GM12878 (cell line): ENCODE results near the gene MYO16. TPM values are rescaled to one million over a fixed set of nuclear protein-coding genes. Genes with fewer than 3 reads are reported as not detected.

Experiments
- ATAC-seq: fragments of 200-7000 bp; cut with Tn5 transposase; 3 replicates; pipeline ENCODE4 v1.9.1; 2020; ENCODE audit warnings: mild to moderate bottlenecking, moderate library complexity
- BruUV-seq: library from RNA; stranded (reverse); fragments of 400-500 nt; replicated peaks from 2 replicates; lab custom pipeline; 2021; lab: Mats Ljungman, UMichigan
- CTCF ChIA-PET: fragments of 300-600 bp; sonication (Branson Sonifier 250); formaldehyde crosslinking; extraction: SDS; loops from one replicate; lab custom pipeline; 2021; ENCODE audit warnings: inconsistent platforms; lab: Yijun Ruan, JAX
- POLR2A ChIA-PET: fragments of 350-600 bp; formaldehyde crosslinking; extraction: SDS; loops from one replicate; lab custom pipeline; 2021; ENCODE audit warnings: inconsistent platforms; lab: Charles Lee
- RAD21 ChIA-PET: fragments of 300-600 bp; sonication (Branson Sonifier 250); formaldehyde crosslinking; loops from one replicate; lab custom pipeline; 2023; ENCODE audit warnings: antibody characterized with exemption; ENCODE audit not compliant: unreplicated experiment; lab: Charles Lee
- SMC1A ChIA-PET: fragments of 300-600 bp; sonication (Branson Sonifier 250); formaldehyde crosslinking; loops from one replicate; lab custom pipeline; 2023; ENCODE audit not compliant: unreplicated experiment, uncharacterized antibody; lab: Charles Lee
- DNase-seq: peaks from one replicate; pipeline ENCODE4 v3.0.0-alpha.2; 2011; ENCODE audit warnings: low read depth, low spot score
- FAIRE-seq: peaks from 3 replicates; lab custom pipeline; 2011; peaks lifted over from hg19 to GRCh38; lab: Jason Lieb, UNC
- H2AFZ ChIP-seq: 2 replicates; pipeline ENCODE4 v1.6.0; 2011; ENCODE audit warnings: low read depth, low read length, control low read depth; ENCODE audit not compliant: control insufficient read depth
- H3K27ac ChIP-seq: 2 replicates; pipeline ENCODE4 v1.5.1; 2011; ENCODE audit warnings: control low read depth; ENCODE audit not compliant: control insufficient read depth, insufficient read depth
- H3K27me3 ChIP-seq, 2 experiments: replicated peaks in 1 of 2; 2 replicates each; pipeline versions ENCODE4 v1.6.0 to v1.6.1; 2011; ENCODE audit warnings: low read length in 1 of 2; ENCODE audit not compliant: control insufficient read depth in 2 of 2, insufficient read depth in 2 of 2
- H3K36me3 ChIP-seq, 2 experiments: 2 replicates each; pipeline ENCODE4 v1.5.1; 2011; ENCODE audit warnings: low read length in 1 of 2; ENCODE audit not compliant: control insufficient read depth in 2 of 2, insufficient read depth in 2 of 2
- H3K4me1 ChIP-seq: 2 replicates; pipeline ENCODE4 v1.6.1; 2011; ENCODE audit warnings: mild to moderate bottlenecking, low read length, moderate library complexity, mixed read lengths; ENCODE audit not compliant: control insufficient read depth, insufficient read depth
- H3K4me2 ChIP-seq: 2 replicates; pipeline ENCODE4 v1.6.0; 2011; ENCODE audit warnings: control low read depth; ENCODE audit not compliant: control insufficient read depth, insufficient read depth
- H3K4me3 ChIP-seq: fragments of 200-600 bp; sonication (generic); 2 replicates; pipeline ENCODE4 v1.5.1; 2016
- H3K79me2 ChIP-seq: 2 replicates; pipeline ENCODE4 v1.6.0; 2011; ENCODE audit warnings: low read length; ENCODE audit not compliant: control insufficient read depth, insufficient read depth
- H3K9ac ChIP-seq: 2 replicates; pipeline ENCODE4 v1.8.0; 2011; ENCODE audit warnings: low read length, control low read depth, mixed read lengths; ENCODE audit not compliant: control insufficient read depth, insufficient read depth
- H3K9me3 ChIP-seq: replicated peaks from 3 replicates; pipeline ENCODE4 v1.5.1; 2011; ENCODE audit warnings: mild to moderate bottlenecking, low read length; ENCODE audit not compliant: control insufficient read depth, insufficient read depth
- H4K20me1 ChIP-seq: 2 replicates; pipeline ENCODE4 v1.6.0; 2011; ENCODE audit not compliant: control insufficient read depth, insufficient read depth
- ATF2 ChIP-seq: IDR thresholded peaks from 2 replicates; pipeline ENCODE4 v1.6.1; 2012; ENCODE audit warnings: low read length, inconsistent platforms
- IRF3 ChIP-seq: fragments of 450-650 bp; IDR thresholded peaks from 2 replicates; pipeline ENCODE4 v1.6.1; 2014; ENCODE audit warnings: mild to moderate bottlenecking
- MTA2 ChIP-seq: fragments of 450-650 bp; IDR thresholded peaks from 2 replicates; pipeline ENCODE4 v1.6.1; 2016; ENCODE audit warnings: low read depth, mild to moderate bottlenecking, moderate library complexity
- MYB ChIP-seq: fragments of 150-350 bp; IDR thresholded peaks from 2 replicates; pipeline ENCODE4 v1.6.1; 2014; ENCODE audit warnings: mild to moderate bottlenecking, low read depth, low read length, borderline replicate concordance
- NFXL1 ChIP-seq: fragments of 450-650 bp; IDR thresholded peaks from 2 replicates; pipeline ENCODE4 v1.6.1; 2017; ENCODE audit warnings: antibody characterized with exemption, mild to moderate bottlenecking, borderline replicate concordance
- REST ChIP-seq: IDR thresholded peaks from 2 replicates; pipeline ENCODE4 v1.6.1; 2012; ENCODE audit warnings: mild to moderate bottlenecking, low read depth, low read length
- SMC3 ChIP-seq: IDR thresholded peaks from 2 replicates; pipeline ENCODE4 v1.6.1; 2011; ENCODE audit warnings: low read length, improper control_type of control experiment, borderline replicate concordance
- SP1 ChIP-seq: IDR thresholded peaks from one replicate; pipeline ENCODE4 v1.6.1; 2011; ENCODE audit warnings: low read depth, low read length
- STAT3 ChIP-seq: IDR thresholded peaks from 2 replicates; pipeline ENCODE4 v1.6.1; 2011; ENCODE audit warnings: low read depth, low read length, improper control_type of control experiment
- TARDBP ChIP-seq: IDR thresholded peaks from 2 replicates; pipeline ENCODE4 v1.6.1; 2016; ENCODE audit warnings: borderline replicate concordance
- USF2 ChIP-seq: IDR thresholded peaks from 2 replicates; pipeline ENCODE4 v1.6.1; 2011; ENCODE audit warnings: low read depth, low read length, improper control_type of control experiment, borderline replicate concordance
- ZNF274 ChIP-seq: IDR thresholded peaks from one replicate; pipeline ENCODE4 v1.8.0; 2011; ENCODE audit not compliant: insufficient read length, insufficient read depth
- ZNF622 ChIP-seq: fragments of 450-650 bp; IDR thresholded peaks from 2 replicates; pipeline ENCODE4 v1.6.1; 2017; ENCODE audit warnings: mild to moderate bottlenecking, inconsistent platforms
- WGBS: methylation state at CpG from one replicate; pipeline ENCODE4 v1.1.6; 2016; ENCODE audit warnings: low lambda C conversion rate; ENCODE audit not compliant: insufficient replicate concordance, insufficient coverage; ENCODE audit errors: missing lambda C conversion rate; 5-methylcytosine and 5-hydroxymethylcytosine counted together
- in situ Hi-C: fragments of 300-500 bp; cut with MboI; formaldehyde crosslinking; loops from 9 replicates; pipeline ENCODE4 v1.14.3; 2018; ENCODE audit warnings: mixed read lengths
- intact Hi-C: fragments of 100-400 bp; cut with micrococcal nuclease; formaldehyde crosslinking; loops from one replicate; pipeline ENCODE4 v1.14.2; 2022; ENCODE audit not compliant: unreplicated experiment
- polyA plus RNA-seq, 11 experiments: library from polyadenylated mRNA; depleted of rRNA in 4 of 11; unstranded in 6 of 11; stranded (reverse) in 5 of 11; fragments of >200 nt; fragmentation: Nextera tagmentation in 4 of 11; fragmentation: Illumina TruSeq in 1 of 11; extraction: Ambion mirVana in 4 of 11; extraction: Trizol in 1 of 11; gene quantifications; 1 replicate in 1 of 11; 2 replicates in 10 of 11; pipeline versions ENCODE4 v1.2.1 to v1.2.3, GENCODE V29; 2011 to 2016; ENCODE audit warnings: inconsistent platforms in 2 of 11, missing spikeins in 2 of 11, low read depth in 1 of 11
- total RNA-seq, 4 experiments: library from RNA; depleted of rRNA in 3 of 4; stranded (reverse); fragments of >200 nt in 3 of 4; fragmentation: Illumina TruSeq in 1 of 4; extraction: Trizol in 1 of 4; gene quantifications; 2 replicates each; pipeline versions ENCODE4 v1.2.1 to v1.2.3, GENCODE V29; 2013 to 2021

MYO16 gene
- total and polyA plus RNA-seq, 10 of the 15 experiments (the other 5 are each of a cell fraction or from before 2014, with no cell fraction given) = under 0.01 to 1.7 (median 0.05) TPM; not detected in 4

GRCh38 chr13:109156181-109156935 is 526.9 kb downstream of the MYO16 start:
- H2AFZ ChIP-seq = no peak overlapping the region
- RAD21 ChIA-PET = interaction anchor here (1.3 kb wide), 1 partner anchor 11 kb away, joined by 3 read pairs; no protein-coding TSS in a partner anchor
- TF ChIP-seq TARDBP (no peak), STAT3 (no peak), NFXL1 (no peak), SMC3 (no peak), ZNF622 (no peak), USF2 (no peak), ATF2 (no peak), IRF3 (no peak), MYB (no peak), MTA2 (no peak), ZNF274 (no peak), REST (no peak), SP1 (no peak)

More at GRCh38 chr13:109156181-109156935, 526.9 kb downstream of the MYO16 start:
- Histone ChIP-seq H3K4me1 (peaks cover 18% of the 10 kb centered on the region), H3K9ac (no peak overlapping the region), H4K20me1 (no peaks in the 10 kb centered on the region), H3K9me3 (no peaks in the 10 kb centered on the region), H3K4me2 (no peak overlapping the region), H3K36me3 (no peaks in the 10 kb centered on the region), H3K4me3 (no peak overlapping the region), H3K27ac (no peak overlapping the region), H3K27me3 (no peaks in the 10 kb centered on the region), H3K79me2 (no peaks in the 10 kb centered on the region)
- DNase-seq (no peak), FAIRE-seq (no peak), ATAC-seq (no peak)
- 27% methylated on average over 16 of the region's 16 CpGs for WGBS
- ChIA-PET SMC1A (interaction anchor here (0.6 to 6.7 kb wide), 4 partner anchors 10 to 492 kb away, joined by 3 to 55 read pairs (median 5); no protein-coding TSS in a partner anchor), CTCF (interaction anchor here (0.6 to 1.2 kb wide), 3 partner anchors 11 to 281 kb away, joined by 3 read pairs; no protein-coding TSS in a partner anchor), POLR2A (interaction anchor here (0.6 kb wide), 2 partner anchors 56 to 158 kb away, joined by 7 to 9 read pairs; no protein-coding TSS in a partner anchor)
- intact Hi-C loops (no loop called here), in situ Hi-C loops (loop anchor here (25.0 kb wide), 1 partner anchor 2006 kb away; no protein-coding TSS in a partner anchor)
- no TSS peak for BruUV-seq
